ENCODE data around the gene TAS2R7.
"Not testable (repeated sequence)": the region's sequence is repeated elsewhere in the genome, so short reads cannot be mapped to it uniquely, and the experiment has no call there.

Gene TAS2R7

DNA sequence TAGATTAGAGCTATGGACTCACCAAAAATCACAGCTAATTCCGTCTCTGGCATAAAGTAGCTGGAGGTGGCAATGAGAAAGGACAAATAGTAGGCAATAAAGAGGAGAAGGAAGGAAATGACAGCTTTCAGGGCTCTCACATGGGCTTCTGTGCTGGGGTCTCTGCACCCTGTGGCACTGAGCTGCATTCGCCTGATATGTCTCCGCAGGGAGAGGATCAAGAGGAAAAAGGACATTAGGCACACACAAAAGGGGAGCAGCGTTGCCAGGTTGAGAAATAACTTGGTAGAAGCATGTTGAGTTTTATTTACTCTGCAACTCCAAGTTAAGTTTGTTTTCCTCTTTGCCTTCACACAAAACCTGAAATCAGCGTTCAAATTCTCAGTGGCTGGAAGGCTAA lies 686 bp downstream of the TAS2R7 start:
- no peaks in the 10 kb centered on the region for H3K36me3 ChIP-seq (replicated peaks; ENCODE audit: insufficient read depth, low read length)
- H3F3A ChIP-seq (ENCODE audit: insufficient read depth, low read length), result no peaks in the 10 kb centered on the region
- H3K9me3 ChIP-seq (replicated peaks; ENCODE audit: insufficient read depth, low read length), result no peaks in the 10 kb centered on the region
- no peak overlapping the region for H3K4me3 ChIP-seq (ENCODE audit: low read length)
- no peaks in the 10 kb centered on the region for H3K9me2 ChIP-seq (replicated peaks; ENCODE audit: insufficient read depth, low read length)
- no peaks in the 10 kb centered on the region for H3K27me3 ChIP-seq (replicated peaks; ENCODE audit: insufficient read depth, low read length)
- DNase-seq, result no peak
- H4K20me1 ChIP-seq (ENCODE audit: insufficient read depth, low read length), result no peaks in the 10 kb centered on the region
- no peak overlapping the region for H2AFZ ChIP-seq (ENCODE audit: low read length)
- H3K4me1 ChIP-seq (ENCODE audit: low read length), result no peaks in the 10 kb centered on the region
- H3K27ac ChIP-seq (ENCODE audit: low read length), result no peak overlapping the region
- H3K4me2 ChIP-seq (ENCODE audit: low read depth, low read length), result no peak overlapping the region
- TF ChIP-seq, protein P1, sequence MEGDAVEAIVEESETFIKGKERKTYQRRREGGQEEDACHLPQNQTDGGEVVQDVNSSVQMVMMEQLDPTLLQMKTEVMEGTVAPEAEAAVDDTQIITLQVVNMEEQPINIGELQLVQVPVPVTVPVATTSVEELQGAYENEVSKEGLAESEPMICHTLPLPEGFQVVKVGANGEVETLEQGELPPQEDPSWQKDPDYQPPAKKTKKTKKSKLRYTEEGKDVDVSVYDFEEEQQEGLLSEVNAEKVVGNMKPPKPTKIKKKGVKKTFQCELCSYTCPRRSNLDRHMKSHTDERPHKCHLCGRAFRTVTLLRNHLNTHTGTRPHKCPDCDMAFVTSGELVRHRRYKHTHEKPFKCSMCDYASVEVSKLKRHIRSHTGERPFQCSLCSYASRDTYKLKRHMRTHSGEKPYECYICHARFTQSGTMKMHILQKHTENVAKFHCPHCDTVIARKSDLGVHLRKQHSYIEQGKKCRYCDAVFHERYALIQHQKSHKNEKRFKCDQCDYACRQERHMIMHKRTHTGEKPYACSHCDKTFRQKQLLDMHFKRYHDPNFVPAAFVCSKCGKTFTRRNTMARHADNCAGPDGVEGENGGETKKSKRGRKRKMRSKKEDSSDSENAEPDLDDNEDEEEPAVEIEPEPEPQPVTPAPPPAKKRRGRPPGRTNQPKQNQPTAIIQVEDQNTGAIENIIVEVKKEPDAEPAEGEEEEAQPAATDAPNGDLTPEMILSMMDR (IDR thresholded peaks at IDR 0.05; ENCODE audit: low read length), result no peak
- TF ChIP-seq EZH2 (optimal IDR thresholded peaks at IDR 0.05; ENCODE audit: low read depth, low read length) (no peak), EZH2phosphoT487 (IDR thresholded peaks at IDR 0.05; ENCODE audit: low read length) (no peak)
- no peak overlapping the region for H3K9ac ChIP-seq (ENCODE audit: low read length)
- H3K79me2 ChIP-seq (ENCODE audit: low read length), result no peaks in the 10 kb centered on the region

DNA sequence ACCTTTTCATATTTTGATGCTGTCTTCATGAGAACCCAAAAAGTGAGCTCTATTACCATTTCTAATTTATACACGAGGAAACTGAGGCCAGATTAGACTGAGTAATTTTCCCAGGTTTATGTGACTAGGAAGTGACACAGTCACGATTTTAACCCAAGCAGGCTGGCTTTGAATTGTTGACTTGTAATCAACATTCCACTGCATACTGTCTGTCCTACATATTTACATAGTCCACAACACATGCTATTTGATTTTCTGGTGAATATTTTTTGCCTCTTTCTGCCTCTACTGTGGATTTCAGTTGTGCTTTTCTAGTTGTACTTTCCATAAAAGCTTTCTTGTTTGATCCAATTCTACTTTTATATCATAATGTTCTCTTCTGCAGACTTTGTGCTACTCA lies 8.2 kb downstream of the TAS2R7 start:
- Histone ChIP-seq H2AFZ (ENCODE audit: low read length) (no peak overlapping the region), H3K9me3 (replicated peaks; ENCODE audit: insufficient read depth, low read length) (no peaks in the 10 kb centered on the region), H3K79me2 (ENCODE audit: low read length) (no peaks in the 10 kb centered on the region), H3K27me3 (replicated peaks; ENCODE audit: insufficient read depth, low read length) (no peaks in the 10 kb centered on the region), H4K20me1 (ENCODE audit: insufficient read depth, low read length) (no peaks in the 10 kb centered on the region), H3K36me3 (replicated peaks; ENCODE audit: insufficient read depth, low read length) (no peaks in the 10 kb centered on the region), H3K4me2 (ENCODE audit: low read depth, low read length) (no peak overlapping the region), H3K9ac (ENCODE audit: low read length) (no peak overlapping the region), H3K4me1 (ENCODE audit: low read length) (no peaks in the 10 kb centered on the region), H3K4me3 (ENCODE audit: low read length) (no peak overlapping the region), H3F3A (ENCODE audit: insufficient read depth, low read length) (no peaks in the 10 kb centered on the region), H3K27ac (ENCODE audit: low read length) (no peak overlapping the region), H3K9me2 (replicated peaks; ENCODE audit: insufficient read depth, low read length) (no peaks in the 10 kb centered on the region)
- DNase-seq, result no peak
- TF ChIP-seq, protein P1 (IDR thresholded peaks at IDR 0.05; ENCODE audit: low read length), result no peak
- TF ChIP-seq EZH2 (optimal IDR thresholded peaks at IDR 0.05; ENCODE audit: low read depth, low read length), result no peak
- TF ChIP-seq EZH2phosphoT487 (IDR thresholded peaks at IDR 0.05; ENCODE audit: low read length), result no peak

- not testable (repeated sequence) for H4K20me1 ChIP-seq (ENCODE audit: insufficient read depth, low read length); H3K9ac ChIP-seq (ENCODE audit: low read length); H3K4me2 ChIP-seq (ENCODE audit: low read depth, low read length); H3K79me2 ChIP-seq (ENCODE audit: low read length); DNase-seq; H3K36me3 ChIP-seq (replicated peaks; ENCODE audit: insufficient read depth, low read length); H3K27me3 ChIP-seq (replicated peaks; ENCODE audit: insufficient read depth, low read length); H3F3A ChIP-seq (ENCODE audit: insufficient read depth, low read length); H3K9me3 ChIP-seq (replicated peaks; ENCODE audit: insufficient read depth, low read length); H3K9me2 ChIP-seq (replicated peaks; ENCODE audit: insufficient read depth, low read length); H3K4me3 ChIP-seq (ENCODE audit: low read length); H3K27ac ChIP-seq (ENCODE audit: low read length); H2AFZ ChIP-seq (ENCODE audit: low read length); H3K4me1 ChIP-seq (ENCODE audit: low read length)
Measured at GRCh38 chr12:10791769-10792168, 10.7 kb downstream of the TAS2R7 start.

DNA sequence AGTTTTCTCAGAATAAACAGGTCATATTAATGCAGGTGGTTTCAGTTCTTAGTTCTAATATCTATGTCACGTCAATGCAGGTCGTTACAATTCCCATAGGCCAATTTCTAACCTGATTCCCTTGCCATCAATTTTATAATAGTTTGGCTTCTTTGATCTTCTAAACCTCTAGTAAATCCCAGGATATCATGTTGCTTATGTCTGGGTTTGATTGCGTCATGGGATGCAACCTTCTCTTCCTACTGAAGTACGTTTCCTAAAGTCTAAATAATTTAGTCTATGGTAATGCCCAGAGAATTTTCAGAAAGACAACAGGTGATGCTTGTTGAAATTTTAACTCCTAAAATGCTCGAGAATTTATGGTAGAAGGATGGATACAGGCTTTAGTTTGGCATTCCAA lies 19.2 kb downstream of the TAS2R7 start:
- TF ChIP-seq, protein P1 (IDR thresholded peaks at IDR 0.05; ENCODE audit: low read length), result no peak
- TF ChIP-seq EZH2phosphoT487 (IDR thresholded peaks at IDR 0.05; ENCODE audit: low read length) (no peak), EZH2 (optimal IDR thresholded peaks at IDR 0.05; ENCODE audit: low read depth, low read length) (no peak)
- Histone ChIP-seq H3F3A (ENCODE audit: insufficient read depth, low read length) (no peaks in the 10 kb centered on the region), H3K9me2 (replicated peaks; ENCODE audit: insufficient read depth, low read length) (no peaks in the 10 kb centered on the region), H3K36me3 (replicated peaks; ENCODE audit: insufficient read depth, low read length) (no peaks in the 10 kb centered on the region), H4K20me1 (ENCODE audit: insufficient read depth, low read length) (no peaks in the 10 kb centered on the region), H2AFZ (ENCODE audit: low read length) (no peak overlapping the region), H3K9ac (ENCODE audit: low read length) (no peak overlapping the region), H3K4me1 (ENCODE audit: low read length) (no peaks in the 10 kb centered on the region), H3K27me3 (replicated peaks; ENCODE audit: insufficient read depth, low read length) (no peaks in the 10 kb centered on the region), H3K4me3 (ENCODE audit: low read length) (no peak overlapping the region), H3K9me3 (replicated peaks; ENCODE audit: insufficient read depth, low read length) (no peaks in the 10 kb centered on the region), H3K79me2 (ENCODE audit: low read length) (no peaks in the 10 kb centered on the region), H3K4me2 (ENCODE audit: low read depth, low read length) (no peak overlapping the region), H3K27ac (ENCODE audit: low read length) (no peak overlapping the region)
- DNase-seq, result no peak

Measured in MM.1S (cell line).